HEK293T (cell line): ENCODE measurements around the gene TMEM178B.

Experiments
- CTCF ChIA-PET: fragments of 350-600 bp; formaldehyde crosslinking; extraction: SDS; loops from one replicate; lab custom pipeline; 2021; ENCODE audit warnings: antibody characterized with exemption, inconsistent platforms; lab: Yijun Ruan, JAX
- POLR2A ChIA-PET: fragments of 350-600 bp; formaldehyde crosslinking; extraction: SDS; loops from one replicate; lab custom pipeline; 2020; ENCODE audit warnings: antibody characterized with exemption, inconsistent platforms; lab: Yijun Ruan, JAX
- DNase-seq: peaks from one replicate; pipeline ENCODE4 v3.0.0; 2012; ENCODE audit warnings: mixed read lengths; ENCODE audit errors: extremely low spot score
- ARNT ChIP-seq: fragments of 450-650 bp; IDR thresholded peaks from 2 replicates; pipeline ENCODE4 v1.6.1; 2017; ENCODE audit warnings: mild to moderate bottlenecking
- BHLHE40 ChIP-seq: fragments of 450-650 bp; IDR thresholded peaks from 2 replicates; pipeline ENCODE4 v1.6.1; 2016; ENCODE audit warnings: mild to moderate bottlenecking, moderate library complexity, borderline replicate concordance
- CTBP1 ChIP-seq: fragments of 450-650 bp; IDR thresholded peaks from 2 replicates; pipeline ENCODE4 v1.6.1; 2016; ENCODE audit warnings: borderline replicate concordance
- ELF4 ChIP-seq: fragments of 450-650 bp; IDR thresholded peaks from 2 replicates; pipeline ENCODE4 v1.6.1; 2017; ENCODE audit warnings: antibody characterized with exemption
- FOXA1 ChIP-seq: fragments of 450-650 bp; IDR thresholded peaks from 2 replicates; pipeline ENCODE4 v1.6.1; 2016; ENCODE audit warnings: mild to moderate bottlenecking
- FOXK2 ChIP-seq: fragments of 450-650 bp; IDR thresholded peaks from 2 replicates; pipeline ENCODE4 v1.6.1; 2016; ENCODE audit warnings: mild to moderate bottlenecking
- FOXM1 ChIP-seq: fragments of 450-650 bp; IDR thresholded peaks from 2 replicates; pipeline ENCODE4 v1.6.1; 2017; ENCODE audit warnings: mild to moderate bottlenecking, borderline replicate concordance
- HDGF ChIP-seq: fragments of 450-650 bp; IDR thresholded peaks from 2 replicates; pipeline ENCODE4 v1.6.1; 2017; ENCODE audit warnings: antibody characterized with exemption, borderline replicate concordance
- L3MBTL2 ChIP-seq: fragments of 450-650 bp; conservative IDR thresholded peaks from 2 replicates; pipeline ENCODE4 v1.6.1; 2016; ENCODE audit warnings: mild to moderate bottlenecking
- LEF1 ChIP-seq: fragments of 450-650 bp; IDR thresholded peaks from 2 replicates; pipeline ENCODE4 v1.6.1; 2017; ENCODE audit warnings: mild to moderate bottlenecking, borderline replicate concordance
- NFRKB ChIP-seq: fragments of 450-650 bp; IDR thresholded peaks from 2 replicates; pipeline ENCODE4 v1.6.1; 2016; ENCODE audit warnings: mild to moderate bottlenecking, moderate library complexity
- SP1 ChIP-seq: fragments of 450-650 bp; IDR thresholded peaks from 2 replicates; pipeline ENCODE4 v1.6.1; 2017
- SUZ12 ChIP-seq: fragments of 450-650 bp; IDR thresholded peaks from 2 replicates; pipeline ENCODE4 v1.6.1; 2016; ENCODE audit warnings: mild to moderate bottlenecking
- TARDBP ChIP-seq: fragments of 450-650 bp; IDR thresholded peaks from 2 replicates; pipeline ENCODE4 v1.6.1; 2016
- ZNF384 ChIP-seq: fragments of 450-650 bp; IDR thresholded peaks from 2 replicates; pipeline ENCODE4 v1.6.1; 2016
- TF ChIP-seq, protein P1 (sequence below): fragments of 450-650 bp; IDR thresholded peaks from 2 replicates; pipeline ENCODE4 v1.6.1; 2016

The TMEM178B gene

DNA sequence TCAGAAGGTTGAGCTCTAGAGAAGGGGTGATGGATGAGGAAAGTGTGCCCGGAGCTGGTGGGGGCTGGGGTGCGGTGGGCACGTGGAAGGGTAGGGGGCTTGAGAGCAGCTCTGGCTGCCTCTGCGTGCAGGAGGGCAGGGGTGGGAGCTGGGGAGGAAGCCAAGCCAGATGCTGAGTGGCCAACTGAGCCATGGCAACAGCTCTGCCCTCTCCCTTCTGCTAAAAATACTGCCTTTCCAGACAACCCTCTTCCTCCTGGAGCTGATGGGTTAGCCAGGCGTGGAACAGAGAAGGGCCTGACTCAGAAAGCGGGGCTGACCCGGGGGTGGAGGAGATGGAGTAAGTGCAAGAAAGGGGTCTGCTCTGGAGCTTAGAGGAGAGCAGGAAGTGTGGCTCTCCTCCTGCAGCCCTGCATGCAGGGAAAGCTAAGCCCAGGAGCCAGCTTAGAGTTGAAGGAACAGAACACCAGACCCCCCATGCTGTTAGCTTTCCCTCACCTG, 362.8 kb downstream of the TMEM178B start:
- ChIA-PET CTCF (interaction anchor here (0.6 kb wide), 1 partner anchor 236 kb away, joined by 3 read pairs; no protein-coding TSS in a partner anchor), POLR2A (interaction anchor here (1.3 kb wide), 1 partner anchor 9 kb away, joined by 3 read pairs; no protein-coding TSS in a partner anchor)
- no peak for TF ChIP-seq ZNF384
- no peak for TF ChIP-seq BHLHE40
- no peak for TF ChIP-seq FOXK2
- no peak for TF ChIP-seq SP1
- no peak for TF ChIP-seq HDGF
- no peak for TF ChIP-seq SUZ12
- no peak for DNase-seq

DNA sequence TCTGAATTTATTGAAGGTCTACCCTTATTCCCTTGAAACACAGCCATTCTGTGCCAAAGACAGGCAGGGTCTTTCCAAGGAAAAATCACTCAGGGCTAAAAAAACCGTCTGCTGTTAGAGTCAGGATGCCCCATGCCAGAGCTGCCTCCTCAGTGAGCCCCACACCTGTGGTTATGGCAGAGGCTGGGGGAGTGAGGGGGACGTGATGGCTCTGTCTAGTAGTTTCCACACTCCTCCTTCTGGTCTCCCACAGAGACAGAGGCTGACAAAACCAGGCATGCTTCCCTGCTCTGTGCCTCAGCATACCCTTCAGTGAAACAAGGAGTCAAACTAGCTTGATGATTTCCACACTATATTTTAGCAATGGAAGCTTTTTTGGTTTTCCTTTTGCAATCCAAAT, 365.3 kb downstream of the TMEM178B start:
- ChIA-PET CTCF (interaction anchor here (0.8 kb wide), 1 partner anchor 9 kb away, joined by 3 read pairs; no protein-coding TSS in a partner anchor), POLR2A (interaction anchor here (1.4 kb wide), 1 partner anchor 21 kb away, joined by 4 read pairs; no protein-coding TSS in a partner anchor)
- TF ChIP-seq ELF4 = no peak
- TF ChIP-seq SUZ12 = no peak
- no peak for TF ChIP-seq FOXM1
- TF ChIP-seq L3MBTL2 = no peak
- TF ChIP-seq HDGF = no peak
- TF ChIP-seq CTBP1 = no peak
- no peak for TF ChIP-seq LEF1
- TF ChIP-seq BHLHE40 = no peak
- no peak for TF ChIP-seq ZNF384
- TF ChIP-seq, protein P1, sequence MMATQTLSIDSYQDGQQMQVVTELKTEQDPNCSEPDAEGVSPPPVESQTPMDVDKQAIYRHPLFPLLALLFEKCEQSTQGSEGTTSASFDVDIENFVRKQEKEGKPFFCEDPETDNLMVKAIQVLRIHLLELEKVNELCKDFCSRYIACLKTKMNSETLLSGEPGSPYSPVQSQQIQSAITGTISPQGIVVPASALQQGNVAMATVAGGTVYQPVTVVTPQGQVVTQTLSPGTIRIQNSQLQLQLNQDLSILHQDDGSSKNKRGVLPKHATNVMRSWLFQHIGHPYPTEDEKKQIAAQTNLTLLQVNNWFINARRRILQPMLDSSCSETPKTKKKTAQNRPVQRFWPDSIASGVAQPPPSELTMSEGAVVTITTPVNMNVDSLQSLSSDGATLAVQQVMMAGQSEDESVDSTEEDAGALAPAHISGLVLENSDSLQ = no peak
- no peak for TF ChIP-seq TARDBP
- TF ChIP-seq ARNT = no peak
- no peak for TF ChIP-seq SP1
- TF ChIP-seq FOXA1 = no peak
- TF ChIP-seq NFRKB = no peak
- no peak for TF ChIP-seq FOXK2
- no peak for DNase-seq

DNA sequence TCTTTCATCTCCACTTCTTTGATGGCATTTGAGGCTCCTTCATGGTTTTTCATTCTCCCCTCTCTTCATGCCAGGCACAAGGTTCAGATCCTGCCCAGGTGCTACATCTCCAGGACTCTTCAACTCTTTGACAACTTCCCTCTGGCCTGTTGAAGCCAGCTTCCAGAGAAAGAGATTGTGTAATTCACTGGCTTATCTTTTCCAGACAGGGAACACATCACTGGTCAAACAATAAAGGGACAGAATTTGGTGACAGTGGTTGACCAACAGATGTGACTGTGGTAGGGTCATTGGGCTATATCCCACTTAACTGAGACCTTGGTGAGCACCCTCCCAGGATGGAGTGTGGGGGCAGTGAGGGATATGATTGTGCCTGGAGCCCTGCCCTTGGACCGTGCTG, 365.9 kb downstream of the TMEM178B start:
- CTCF ChIA-PET = interaction anchor here (0.7 to 0.8 kb wide), 2 partner anchors 9 to 10 kb away, joined by 3 read pairs; no protein-coding TSS in a partner anchor
- TF ChIP-seq ELF4 = no peak
- TF ChIP-seq L3MBTL2 = no peak
- TF ChIP-seq, protein P1 = no peak
- TF ChIP-seq HDGF = no peak
- no peak for TF ChIP-seq CTBP1
- TF ChIP-seq ARNT = no peak
- no peak for TF ChIP-seq LEF1
- TF ChIP-seq FOXM1 = no peak
- TF ChIP-seq NFRKB = no peak
- TF ChIP-seq FOXK2 = no peak
- TF ChIP-seq TARDBP = no peak
- no peak for TF ChIP-seq BHLHE40
- no peak for TF ChIP-seq SP1
- TF ChIP-seq FOXA1 = no peak
- TF ChIP-seq ZNF384 = no peak
- no peak for TF ChIP-seq SUZ12
- POLR2A ChIA-PET = interaction anchor here (1.1 to 1.4 kb wide), 2 partner anchors 10 to 20 kb away, joined by 3 to 4 read pairs; no protein-coding TSS in a partner anchor
- no peak for DNase-seq

DNA sequence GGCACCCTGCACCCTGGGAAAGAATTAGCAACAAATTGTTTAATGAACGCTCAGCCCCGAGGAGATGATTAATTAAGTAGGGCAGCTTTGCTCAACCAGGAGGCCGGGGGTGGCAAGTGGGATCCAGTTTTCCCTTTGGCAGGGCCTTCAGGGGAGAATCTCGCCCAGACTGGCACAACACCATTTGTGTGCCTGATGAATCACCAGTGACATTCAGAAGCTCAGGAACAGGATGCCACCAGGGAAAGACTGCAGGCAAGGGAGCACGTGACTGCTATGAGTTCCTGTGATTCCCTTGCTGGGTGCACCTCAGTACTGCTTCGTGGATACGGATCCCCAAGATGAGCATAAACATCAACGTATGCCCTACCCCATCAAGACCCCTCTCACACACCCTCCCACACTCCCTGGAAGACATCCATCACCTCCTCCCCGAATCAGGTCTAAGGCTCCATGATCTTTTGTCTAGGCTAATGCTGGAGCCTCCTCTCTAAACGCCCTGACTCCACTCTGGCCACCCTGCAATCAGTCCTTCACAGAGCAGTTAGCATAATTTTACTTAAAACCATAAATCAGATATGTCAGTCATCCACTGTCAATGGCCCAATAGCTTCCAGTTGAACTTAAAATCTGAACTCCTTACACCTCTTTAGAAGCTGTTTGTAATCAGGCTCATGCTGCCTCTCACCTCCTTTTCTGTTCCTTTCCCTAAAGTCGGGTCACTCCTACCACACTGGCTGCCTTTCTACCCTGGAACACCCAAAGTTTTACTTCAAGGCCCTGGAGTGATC, 368.2 kb downstream of the TMEM178B start:
- no peak for TF ChIP-seq L3MBTL2
- TF ChIP-seq, protein P1 = peak; percentile 70
- TF ChIP-seq CTBP1 = no peak
- TF ChIP-seq LEF1 = no peak
- no peak for TF ChIP-seq FOXA1
- ChIA-PET CTCF (no interaction called here), POLR2A (no interaction called here)
- no peak for DNase-seq

DNA sequence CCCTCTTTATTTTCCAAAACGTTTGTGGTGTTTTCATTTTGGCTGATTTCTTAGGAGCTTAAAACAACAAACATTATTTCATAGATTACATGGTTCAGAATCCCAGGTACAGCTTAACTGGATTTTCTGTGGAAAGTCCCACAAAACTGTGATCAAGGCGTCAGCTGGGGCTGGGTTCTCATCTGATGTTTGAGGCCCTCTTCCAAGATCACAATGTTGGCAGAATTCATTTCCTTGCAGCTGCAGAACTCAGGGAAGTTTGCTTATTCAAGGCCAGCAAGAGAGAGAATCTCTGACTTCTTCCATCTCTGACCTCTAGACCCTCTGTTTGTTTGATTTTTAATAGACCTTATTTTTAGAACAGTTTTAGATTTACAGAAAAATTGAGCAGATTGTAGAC, 368.9 kb downstream of the TMEM178B start:
- ChIA-PET POLR2A (interaction anchor here (1.4 kb wide), 1 partner anchor 17 kb away, joined by 4 read pairs; no protein-coding TSS in a partner anchor), CTCF (no interaction called here)
- TF ChIP-seq CTBP1 (no peak), SP1 (no peak), HDGF (no peak), NFRKB (no peak), FOXA1 (no peak), L3MBTL2 (no peak), FOXK2 (no peak), ELF4 (no peak), ARNT (no peak), BHLHE40 (no peak), SUZ12 (no peak), ZNF384 (no peak)
- TF ChIP-seq, protein P1 = no peak
- no peak for DNase-seq
